HG03159 (cell line): ENCODE results near the gene SUCNR1.
"Not testable (repeated sequence)": the region's sequence is repeated elsewhere in the genome, so short reads cannot be mapped to it uniquely, and the experiment has no call there.

Experiments used
- ATAC-seq: cut with Tn5 transposase; IDR thresholded peaks from one replicate; pipeline ENCODE4 v1.9.1; 2021; ENCODE audit warnings: mild to moderate bottlenecking, moderate library complexity; ENCODE audit not compliant: unreplicated experiment

Gene SUCNR1

GRCh38 chr3:151871639-151872468 is 1.6 kb upstream of the SUCNR1 start:
- ATAC-seq: peak; percentile 73

- ATAC-seq: not testable (repeated sequence)
These were observed 636 bp downstream of the SUCNR1 start for GRCh38 chr3:151874079-151874478.

GRCh38 chr3:151875759-151876158 is 2.3 kb downstream of the SUCNR1 start:
- ATAC-seq: peak; percentile 85

GRCh38 chr3:151877269-151877668 is 3.8 kb downstream of the SUCNR1 start:
- ATAC-seq: no peak

GRCh38 chr3:151878465-151878864 is 5.0 kb downstream of the SUCNR1 start:
- ATAC-seq: no peak

GRCh38 chr3:151879037-151879436 is 5.6 kb downstream of the SUCNR1 start:
- no peak for ATAC-seq

GRCh38 chr3:151879679-151880415 is 6.4 kb downstream of the SUCNR1 start:
- ATAC-seq: no peak

GRCh38 chr3:151880416-151880690 is 6.9 kb downstream of the SUCNR1 start:
- no peak for ATAC-seq

- no peak for ATAC-seq
These were observed 7.7 kb downstream of the SUCNR1 start for GRCh38 chr3:151881137-151881536.

- ATAC-seq: not testable (repeated sequence)
These were observed 12.0 kb downstream of the SUCNR1 start for GRCh38 chr3:151885397-151885796.

GRCh38 chr3:151887450-151888211 is 14.2 kb downstream of the SUCNR1 start:
- ATAC-seq: not testable (repeated sequence)

GRCh38 chr3:151890721-151891141 is 17.3 kb downstream of the SUCNR1 start:
- peak; percentile 78 for ATAC-seq

- no peak for ATAC-seq
These were observed 18.3 kb downstream of the SUCNR1 start for GRCh38 chr3:151891721-151892120.

GRCh38 chr3:151894219-151894618 is 20.8 kb downstream of the SUCNR1 start:
- ATAC-seq: no peak

- ATAC-seq: no peak
These were observed 22.2 kb downstream of the SUCNR1 start for GRCh38 chr3:151895478-151896241.

GRCh38 chr3:151896246-151897012 is 23.0 kb downstream of the SUCNR1 start:
- no peak for ATAC-seq

- not testable (repeated sequence) for ATAC-seq
These were observed 24.7 kb downstream of the SUCNR1 start for GRCh38 chr3:151898121-151898520.

- ATAC-seq: not testable (repeated sequence)
These were observed 25.3 kb downstream of the SUCNR1 start for GRCh38 chr3:151898564-151899261.

GRCh38 chr3:151899996-151900395 is 26.6 kb downstream of the SUCNR1 start:
- no peak for ATAC-seq
